DND-41 (cell line): Measurements from ENCODE around the gene MACC1.

Experiments used
- ATAC-seq: fragments of 200-7000 bp; cut with Tn5 transposase; 3 replicates; pipeline ENCODE4 v1.9.1; 2021; ENCODE audit warnings: low read depth; ENCODE audit not compliant: insufficient read depth
- DNase-seq: peaks from one replicate; pipeline ENCODE4 v3.0.0-alpha.2; 2020
- H2AFZ ChIP-seq: 2 replicates; pipeline ENCODE4 v1.6.0; 2012; ENCODE audit warnings: low read depth, low read length
- H3K27ac ChIP-seq: 2 replicates; pipeline ENCODE4 v1.5.1; 2012; ENCODE audit warnings: low read length, inconsistent platforms
- H3K27me3 ChIP-seq: fragments of 200-600 bp; sonication (generic); 2 replicates; pipeline ENCODE4 v1.6.0; 2012; ENCODE audit warnings: low read length, mild to moderate bottlenecking, inconsistent platforms; ENCODE audit not compliant: insufficient read depth, poor library complexity
- H3K36me3 ChIP-seq: 2 replicates; pipeline ENCODE4 v1.5.1; 2012; ENCODE audit warnings: low read length, inconsistent platforms; ENCODE audit not compliant: insufficient read depth
- H3K4me1 ChIP-seq: 2 replicates; pipeline ENCODE4 v1.5.1; 2012; ENCODE audit warnings: mild to moderate bottlenecking, low read length; ENCODE audit not compliant: insufficient read depth
- H3K4me2 ChIP-seq: 2 replicates; pipeline ENCODE4 v1.6.0; 2012; ENCODE audit warnings: mild to moderate bottlenecking, moderate library complexity, low read length, inconsistent platforms; ENCODE audit not compliant: insufficient read depth
- H3K4me3 ChIP-seq, 2 experiments: fragments of 200-600 bp in 1 of 2; shearing (Covaris generic) in 1 of 2; 2 replicates each; pipeline ENCODE4 v1.5.1; 2012 to 2016; ENCODE audit warnings: inconsistent platforms in 2 of 2, low read length in 2 of 2, mild to moderate bottlenecking in 2 of 2, low read depth in 1 of 2, moderate library complexity in 1 of 2
- H3K79me2 ChIP-seq: 2 replicates; pipeline ENCODE4 v1.6.0; 2012; ENCODE audit warnings: low read length, inconsistent platforms; ENCODE audit not compliant: insufficient read depth
- H3K9ac ChIP-seq: 2 replicates; pipeline ENCODE4 v1.6.0; 2012; ENCODE audit warnings: low read depth, mild to moderate bottlenecking, inconsistent platforms, low read length, moderate library complexity
- H3K9me3 ChIP-seq: 2 replicates; pipeline ENCODE4 v1.5.1; 2012; ENCODE audit warnings: low read length, moderate library complexity, mild to moderate bottlenecking, inconsistent platforms; ENCODE audit not compliant: insufficient read depth, severe bottlenecking
- H4K20me1 ChIP-seq: 2 replicates; pipeline ENCODE4 v1.6.0; 2012; ENCODE audit warnings: low read length; ENCODE audit not compliant: insufficient read depth
- CTCF ChIP-seq: IDR thresholded peaks from 2 replicates; pipeline ENCODE4 v1.5.1; 2012; ENCODE audit warnings: borderline replicate concordance, low read length, moderate library complexity, mild to moderate bottlenecking; ENCODE audit not compliant: poor library complexity, severe bottlenecking; ENCODE audit errors: extremely low read depth
- EZH2 ChIP-seq: IDR thresholded peaks from 3 replicates; pipeline ENCODE4 v1.6.1; 2012; ENCODE audit warnings: borderline replicate concordance, low read depth, mild to moderate bottlenecking, moderate library complexity, low read length, inconsistent platforms; ENCODE audit not compliant: severe bottlenecking

Gene MACC1

GRCh38 chr7:20227291-20227795, 10.2 kb upstream of the MACC1 start:
- ATAC-seq, result no peak
- Histone ChIP-seq H3K4me1 (no peaks in the 10 kb centered on the region), H3K36me3 (no peaks in the 10 kb centered on the region), H3K9me3 (no peaks in the 10 kb centered on the region), H3K9ac (no peak overlapping the region), H2AFZ (no peak overlapping the region), H4K20me1 (no peaks in the 10 kb centered on the region), H3K4me2 (no peak overlapping the region), H3K4me3 (no peak overlapping the region), H3K27me3 (no peaks in the 10 kb centered on the region), H3K79me2 (no peaks in the 10 kb centered on the region), H3K27ac (no peak overlapping the region)
- no peak for DNase-seq
- no peak for TF ChIP-seq EZH2
- no peak for TF ChIP-seq CTCF

- no peaks in the 10 kb centered on the region for H3K36me3 ChIP-seq
- no peak for TF ChIP-seq EZH2
- no peak for TF ChIP-seq CTCF
- H3K27ac ChIP-seq, result no peak overlapping the region
- H3K79me2 ChIP-seq, result no peaks in the 10 kb centered on the region
- ATAC-seq (no peak), DNase-seq (no peak)
- H3K4me1 ChIP-seq, result no peaks in the 10 kb centered on the region
- no peak overlapping the region for H3K9ac ChIP-seq
- no peaks in the 10 kb centered on the region for H3K9me3 ChIP-seq
- no peak overlapping the region for H3K4me2 ChIP-seq
- H3K4me3 ChIP-seq, result no peak overlapping the region
- H4K20me1 ChIP-seq, result no peaks in the 10 kb centered on the region
- no peak overlapping the region for H2AFZ ChIP-seq
- H3K27me3 ChIP-seq, result no peaks in the 10 kb centered on the region
These were observed 9.7 kb upstream of the MACC1 start for GRCh38 chr7:20226860-20227259.

- H3K36me3 ChIP-seq, result no peaks in the 10 kb centered on the region
- H3K4me3 ChIP-seq, result no peak overlapping the region
- H3K27ac ChIP-seq, result no peak overlapping the region
- H3K79me2 ChIP-seq, result no peaks in the 10 kb centered on the region
- H3K4me2 ChIP-seq, result no peak overlapping the region
- ATAC-seq (no peak), DNase-seq (no peak)
- no peak for TF ChIP-seq EZH2
- no peak for TF ChIP-seq CTCF
- H3K4me1 ChIP-seq, result no peaks in the 10 kb centered on the region
- H2AFZ ChIP-seq, result no peak overlapping the region
- H3K27me3 ChIP-seq, result no peaks in the 10 kb centered on the region
- H4K20me1 ChIP-seq, result no peaks in the 10 kb centered on the region
- no peak overlapping the region for H3K9ac ChIP-seq
- H3K9me3 ChIP-seq, result no peaks in the 10 kb centered on the region
These were observed 8.2 kb upstream of the MACC1 start for GRCh38 chr7:20225384-20225783.

GRCh38 chr7:20224025-20224424, 6.8 kb upstream of the MACC1 start:
- TF ChIP-seq EZH2, result no peak
- TF ChIP-seq CTCF, result no peak
- no peaks in the 10 kb centered on the region for H3K36me3 ChIP-seq
- no peak overlapping the region for H3K27ac ChIP-seq
- no peak overlapping the region for H3K4me2 ChIP-seq
- no peaks in the 10 kb centered on the region for H3K4me1 ChIP-seq
- H3K27me3 ChIP-seq, result no peaks in the 10 kb centered on the region
- no peak for ATAC-seq
- no peaks in the 10 kb centered on the region for H4K20me1 ChIP-seq
- no peak overlapping the region for H3K4me3 ChIP-seq
- H3K9ac ChIP-seq, result no peak overlapping the region
- H2AFZ ChIP-seq, result no peak overlapping the region
- H3K79me2 ChIP-seq, result no peaks in the 10 kb centered on the region
- no peaks in the 10 kb centered on the region for H3K9me3 ChIP-seq
- DNase-seq, result no peak
